Muscle layer of colon (tissue), 2 donors: ENCODE results near the gene POC1A.
"Not testable (repeated sequence)": the region's sequence is repeated elsewhere in the genome, so short reads cannot be mapped to it uniquely, and the experiment has no call there.

Experiments
- H3K27ac ChIP-seq: one replicate; pipeline ENCODE4 v1.7.0; 2013; ENCODE audit warnings: low read depth, mild to moderate bottlenecking, low read length, moderate library complexity
- H3K27me3 ChIP-seq, 2 donors: one replicate each; pipeline ENCODE4 v1.7.0; 2013; ENCODE audit warnings: low read length in 2 of 2, mild to moderate bottlenecking in 2 of 2; ENCODE audit not compliant: insufficient read depth in 2 of 2, control insufficient read depth in 1 of 2
- H3K36me3 ChIP-seq: one replicate; pipeline ENCODE4 v1.7.0; 2013; ENCODE audit warnings: mild to moderate bottlenecking, low read length; ENCODE audit not compliant: insufficient read depth
- H3K4me1 ChIP-seq: one replicate; pipeline ENCODE4 v1.7.0; 2013; ENCODE audit warnings: mild to moderate bottlenecking, low read length; ENCODE audit not compliant: insufficient read depth
- H3K4me3 ChIP-seq, 2 donors: one replicate each; pipeline ENCODE4 v1.7.0; 2013; ENCODE audit warnings: low read length in 2 of 2, low read depth in 1 of 2, mild to moderate bottlenecking in 1 of 2, moderate library complexity in 1 of 2
- H3K9ac ChIP-seq: one replicate; pipeline ENCODE4 v1.7.0; 2013; ENCODE audit warnings: low read length
- H3K9me3 ChIP-seq: one replicate; pipeline ENCODE4 v1.7.0; 2013; ENCODE audit warnings: mild to moderate bottlenecking, low read length
- donor health status: abdominal sarcoma.
- donor health status: Adenocarcinoma of cecum.

Gene POC1A

GRCh38 chr3:52171514-52172261 lies 17.5 kb upstream of the POC1A start:
- Histone ChIP-seq H3K27me3 (no peaks in the 10 kb centered on the region), H3K27ac (no peak overlapping the region), H3K4me3 (no peak overlapping the region), H3K9me3 (no peaks in the 10 kb centered on the region), H3K36me3 (no peaks in the 10 kb centered on the region), H3K9ac (no peak overlapping the region), H3K4me1 (no peaks in the 10 kb centered on the region)

- H3K9ac ChIP-seq, H3K4me1 ChIP-seq, H3K27ac ChIP-seq, H3K27me3 ChIP-seq, H3K36me3 ChIP-seq, H3K4me3 ChIP-seq, H3K9me3 ChIP-seq: not testable (repeated sequence)
These were observed 16.0 kb upstream of the POC1A start for GRCh38 chr3:52170217-52170616.

- Histone ChIP-seq H3K9ac (no peak overlapping the region), H3K4me3 (no peak overlapping the region), H3K27ac (no peak overlapping the region), H3K9me3 (no peaks in the 10 kb centered on the region), H3K36me3 (no peaks in the 10 kb centered on the region), H3K4me1 (no peaks in the 10 kb centered on the region), H3K27me3 (no peaks in the 10 kb centered on the region)
These were observed 13.0 kb upstream of the POC1A start for GRCh38 chr3:52167240-52167639.

GRCh38 chr3:52162250-52162872 lies 8.1 kb upstream of the POC1A start:
- H3K27ac ChIP-seq: no peak overlapping the region
- no peaks in the 10 kb centered on the region for H3K9me3 ChIP-seq
- H3K36me3 ChIP-seq: no peaks in the 10 kb centered on the region
- H3K27me3 ChIP-seq: no peaks in the 10 kb centered on the region
- no peak overlapping the region for H3K4me3 ChIP-seq
- no peaks in the 10 kb centered on the region for H3K4me1 ChIP-seq
- no peak overlapping the region for H3K9ac ChIP-seq

- no peak overlapping the region for H3K27ac ChIP-seq
- H3K4me3 ChIP-seq: no peak overlapping the region
- no peaks in the 10 kb centered on the region for H3K4me1 ChIP-seq
- no peaks in the 10 kb centered on the region for H3K36me3 ChIP-seq
- no peaks in the 10 kb centered on the region for H3K9me3 ChIP-seq
- H3K27me3 ChIP-seq: no peaks in the 10 kb centered on the region
- H3K9ac ChIP-seq: no peak overlapping the region
These were observed 5.3 kb upstream of the POC1A start for GRCh38 chr3:52159503-52159902.

- no peaks in the 10 kb centered on the region for H3K9me3 ChIP-seq
- no peak overlapping the region for H3K4me3 ChIP-seq
- no peak overlapping the region for H3K9ac ChIP-seq
- H3K4me1 ChIP-seq: peaks cover 9% of the 10 kb centered on the region
- H3K27me3 ChIP-seq: no peaks in the 10 kb centered on the region
- no peaks in the 10 kb centered on the region for H3K36me3 ChIP-seq
- H3K27ac ChIP-seq: no peak overlapping the region
These were observed 1.7 kb upstream of the POC1A start for GRCh38 chr3:52155912-52156311.

- Histone ChIP-seq H3K9me3 (no peaks in the 10 kb centered on the region), H3K27ac (peak overlapping the region; percentile 95), H3K4me3 (peak overlapping the region; percentile 64 to 70), H3K4me1 (peaks cover 9% of the 10 kb centered on the region), H3K9ac (no peak overlapping the region), H3K27me3 (no peaks in the 10 kb centered on the region), H3K36me3 (no peaks in the 10 kb centered on the region)
These were observed 680 bp downstream of the POC1A start for GRCh38 chr3:52153389-52154096.

GRCh38 chr3:52151991-52152390 lies 2.2 kb downstream of the POC1A start:
- H3K27me3 ChIP-seq, H3K4me1 ChIP-seq, H3K4me3 ChIP-seq, H3K9me3 ChIP-seq, H3K36me3 ChIP-seq, H3K27ac ChIP-seq, H3K9ac ChIP-seq: not testable (repeated sequence)

GRCh38 chr3:52150860-52151259 lies 3.4 kb downstream of the POC1A start:
- Histone ChIP-seq H3K4me3 (no peak overlapping the region), H3K27me3 (no peaks in the 10 kb centered on the region), H3K27ac (no peak overlapping the region), H3K9ac (no peak overlapping the region), H3K4me1 (peaks cover 9% of the 10 kb centered on the region), H3K36me3 (no peaks in the 10 kb centered on the region), H3K9me3 (no peaks in the 10 kb centered on the region)

GRCh38 chr3:52150357-52150756 lies 3.9 kb downstream of the POC1A start:
- Histone ChIP-seq H3K4me3 (no peak overlapping the region), H3K4me1 (peaks cover 9% of the 10 kb centered on the region), H3K27ac (no peak overlapping the region), H3K9me3 (no peaks in the 10 kb centered on the region), H3K27me3 (no peaks in the 10 kb centered on the region), H3K9ac (no peak overlapping the region), H3K36me3 (no peaks in the 10 kb centered on the region)

- H3K9ac ChIP-seq: no peak overlapping the region
- H3K4me1 ChIP-seq: peaks cover 9% of the 10 kb centered on the region
- no peaks in the 10 kb centered on the region for H3K9me3 ChIP-seq
These were observed 4.5 kb downstream of the POC1A start for GRCh38 chr3:52149726-52150125.

More at GRCh38 chr3:52149726-52150125, 4.5 kb downstream of the POC1A start:
- no peak overlapping the region for H3K4me3 ChIP-seq
- no peaks in the 10 kb centered on the region for H3K27me3 ChIP-seq
- H3K27ac ChIP-seq: no peak overlapping the region
- H3K36me3 ChIP-seq: no peaks in the 10 kb centered on the region
